Left ventricle myocardium superior (tissue), 1 donor: ENCODE data around the gene TXNRD2. TPM values are rescaled to one million over a fixed set of nuclear protein-coding genes. Genes with fewer than 3 reads are reported as not detected.

Source experiments
- ATAC-seq: fragments of 200-7000 bp; cut with Tn5 transposase; one replicate; pipeline ENCODE4 v1.9.1; 2020; ENCODE audit warnings: mild to moderate bottlenecking, moderate library complexity
- DNase-seq: peaks from one replicate; pipeline ENCODE4 v3.0.0-alpha.2; 2020
- intact Hi-C: fragments of 100-400 bp; cut with micrococcal nuclease; formaldehyde crosslinking; loops from one replicate; pipeline ENCODE4 v1.11.0; 2022
- total RNA-seq: library from RNA; stranded (reverse); fragmentation: NEBNext Ultra II Directional; extraction: Animal tissue kit (Norgen Biotek cat#: 25700); gene quantifications from one replicate; pipeline ENCODE4 v1.2.1, GENCODE V29; 2021
- donor health status: DM: no; HTN: yes; CAD: no; lungs with severe emphysema.

The TXNRD2 gene
- total RNA-seq, 1 donor from 2014 or later = 42.4 TPM

- intact Hi-C loops = loop anchor here (5.0 kb wide), 1 partner anchor 42 kb away; no protein-coding TSS in a partner anchor
- DNase-seq (no peak), ATAC-seq (peak; percentile 2)
Measured at GRCh38 chr22:19970031-19970478, 28.4 kb upstream of the TXNRD2 start.

DNA sequence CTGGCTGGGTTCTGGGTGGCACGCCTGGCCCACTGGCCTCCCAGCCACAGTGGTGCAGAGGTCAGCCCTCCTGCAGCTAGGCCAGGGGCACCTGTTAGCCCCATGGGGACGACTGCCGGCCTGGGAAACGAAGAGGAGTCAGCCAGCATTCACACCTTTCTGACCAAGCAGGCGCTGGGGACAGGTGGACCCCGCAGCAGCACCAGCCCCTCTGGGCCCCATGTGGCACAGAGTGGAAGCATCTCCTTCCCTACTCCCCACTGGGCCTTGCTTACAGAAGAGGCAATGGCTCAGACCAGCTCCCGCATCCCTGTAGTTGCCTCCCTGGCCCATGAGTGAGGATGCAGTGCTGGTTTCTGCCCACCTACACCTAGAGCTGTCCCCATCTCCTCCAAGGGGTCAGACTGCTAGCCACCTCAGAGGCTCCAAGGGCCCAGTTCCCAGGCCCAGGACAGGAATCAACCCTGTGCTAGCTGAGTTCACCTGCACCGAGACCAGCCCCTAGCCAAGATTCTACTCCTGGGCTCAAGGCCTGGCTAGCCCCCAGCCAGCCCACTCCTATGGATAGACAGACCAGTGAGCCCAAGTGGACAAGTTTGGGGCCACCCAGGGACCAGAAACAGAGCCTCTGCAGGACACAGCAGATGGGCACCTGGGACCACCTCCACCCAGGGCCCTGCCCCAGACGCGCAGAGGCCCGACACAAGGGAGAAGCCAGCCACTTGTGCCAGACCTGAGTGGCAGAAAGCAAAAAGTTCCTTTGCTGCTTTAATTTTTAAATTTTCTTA is 27.7 kb upstream of the TXNRD2 start:
- no peak for ATAC-seq
- intact Hi-C loops = no loop called here
- no peak for DNase-seq

DNA sequence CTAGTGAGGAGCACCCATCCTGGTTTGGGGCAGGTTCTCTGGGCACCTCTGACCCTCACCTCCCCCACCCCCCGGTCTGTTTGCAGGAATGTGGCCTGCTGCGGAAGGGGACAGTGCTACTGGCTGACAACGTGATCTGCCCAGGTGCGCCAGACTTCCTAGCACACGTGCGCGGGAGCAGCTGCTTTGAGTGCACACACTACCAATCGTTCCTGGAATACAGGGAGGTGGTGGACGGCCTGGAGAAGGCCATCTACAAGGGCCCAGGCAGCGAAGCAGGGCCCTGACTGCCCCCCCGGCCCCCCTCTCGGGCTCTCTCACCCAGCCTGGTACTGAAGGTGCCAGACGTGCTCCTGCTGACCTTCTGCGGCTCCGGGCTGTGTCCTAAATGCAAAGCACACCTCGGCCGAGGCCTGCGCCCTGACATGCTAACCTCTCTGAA is 26.9 kb upstream of the TXNRD2 start:
- ATAC-seq (no peak), DNase-seq (no peak)
- intact Hi-C loops = no loop called here

GRCh38 chr22:19967850-19968449 is 26.3 kb upstream of the TXNRD2 start:
- ATAC-seq (no peak), DNase-seq (no peak)
- intact Hi-C loops = no loop called here

- ATAC-seq (no peak), DNase-seq (no peak)
- intact Hi-C loops = no loop called here
Measured at GRCh38 chr22:19966908-19967750, 25.5 kb upstream of the TXNRD2 start.

DNA sequence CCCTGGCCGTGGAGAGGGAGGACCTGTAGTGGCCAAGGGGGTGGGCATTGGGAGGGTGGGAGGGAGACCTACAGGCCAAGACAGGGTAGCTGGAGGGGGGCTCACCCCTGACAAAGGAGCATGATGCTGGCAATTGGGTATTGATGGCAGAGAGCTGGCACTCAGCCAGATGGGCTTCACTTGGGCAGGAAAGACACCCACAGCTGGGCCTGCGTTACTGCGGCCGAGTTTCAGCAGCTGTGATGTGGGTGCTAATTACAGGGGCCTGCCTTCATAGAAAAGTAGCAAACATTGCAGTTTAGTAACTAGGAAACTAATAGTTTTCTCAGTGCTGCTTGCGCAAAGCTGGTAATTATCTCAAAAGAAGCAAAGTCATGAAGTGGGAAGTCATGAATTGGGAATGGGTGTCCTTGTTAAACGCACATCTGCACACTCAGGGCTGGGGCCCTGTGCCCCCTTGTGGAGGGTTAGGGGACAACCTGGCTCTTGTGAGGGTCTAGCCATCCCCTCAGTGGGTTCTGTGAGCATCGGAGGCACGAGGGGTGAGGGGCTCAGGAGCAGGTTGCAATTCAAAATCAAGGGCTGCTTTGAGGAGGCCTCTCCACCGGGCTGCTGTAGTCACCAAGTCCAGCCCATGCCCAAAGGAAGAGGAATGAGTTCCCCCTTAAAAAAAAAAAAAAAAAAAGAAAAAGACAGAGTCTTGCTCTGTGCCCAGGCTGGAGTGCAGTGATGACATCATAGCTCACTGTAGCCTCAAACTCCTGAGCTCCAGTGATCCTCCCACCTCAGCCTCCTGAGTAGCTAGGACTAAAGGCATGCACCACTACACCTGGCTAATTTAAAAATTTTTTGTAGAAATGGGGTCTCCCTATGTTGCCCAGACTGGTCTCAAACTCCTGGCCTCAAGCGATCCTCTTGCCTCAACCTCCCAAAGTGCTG is 24.4 kb upstream of the TXNRD2 start:
- intact Hi-C loops = no loop called here
- ATAC-seq (no peak), DNase-seq (no peak)

DNA sequence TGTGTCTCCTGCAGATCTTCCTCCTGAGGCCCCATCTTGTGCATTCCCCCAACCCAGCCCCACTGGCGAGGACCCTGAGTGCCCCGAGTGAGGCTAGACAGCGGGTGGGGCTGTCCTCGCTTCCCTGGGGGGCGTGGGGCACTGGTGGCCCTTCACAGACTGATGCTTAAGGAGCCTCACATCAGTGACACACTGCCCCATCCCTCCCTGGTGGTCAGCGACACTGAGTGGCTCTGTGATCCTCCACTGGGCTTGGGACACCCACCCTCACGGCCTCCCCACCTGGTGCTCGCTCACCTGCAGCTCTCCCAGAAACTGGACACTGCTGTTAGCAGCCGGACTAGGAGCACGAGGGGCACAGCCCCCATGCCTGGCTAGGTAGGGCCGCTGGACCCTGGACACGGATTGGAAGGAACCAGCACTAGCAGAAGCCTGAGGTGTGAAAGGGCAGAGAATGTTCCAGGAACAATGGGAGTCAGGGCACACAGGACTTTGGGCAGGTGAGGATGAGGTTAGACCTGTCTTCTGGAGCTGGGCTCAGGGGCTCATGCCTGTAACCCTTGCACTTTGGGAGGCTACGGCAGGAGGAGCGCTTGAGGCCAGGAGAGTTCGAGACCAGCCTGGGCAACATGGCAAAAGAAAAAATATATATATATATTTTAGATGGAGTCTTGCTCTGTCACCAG is 23.2 kb upstream of the TXNRD2 start:
- intact Hi-C loops = no loop called here
- ATAC-seq = no peak
- no peak for DNase-seq

GRCh38 chr22:19963863-19964642 is 22.4 kb upstream of the TXNRD2 start:
- ATAC-seq (no peak), DNase-seq (no peak)
- intact Hi-C loops = no loop called here

DNA sequence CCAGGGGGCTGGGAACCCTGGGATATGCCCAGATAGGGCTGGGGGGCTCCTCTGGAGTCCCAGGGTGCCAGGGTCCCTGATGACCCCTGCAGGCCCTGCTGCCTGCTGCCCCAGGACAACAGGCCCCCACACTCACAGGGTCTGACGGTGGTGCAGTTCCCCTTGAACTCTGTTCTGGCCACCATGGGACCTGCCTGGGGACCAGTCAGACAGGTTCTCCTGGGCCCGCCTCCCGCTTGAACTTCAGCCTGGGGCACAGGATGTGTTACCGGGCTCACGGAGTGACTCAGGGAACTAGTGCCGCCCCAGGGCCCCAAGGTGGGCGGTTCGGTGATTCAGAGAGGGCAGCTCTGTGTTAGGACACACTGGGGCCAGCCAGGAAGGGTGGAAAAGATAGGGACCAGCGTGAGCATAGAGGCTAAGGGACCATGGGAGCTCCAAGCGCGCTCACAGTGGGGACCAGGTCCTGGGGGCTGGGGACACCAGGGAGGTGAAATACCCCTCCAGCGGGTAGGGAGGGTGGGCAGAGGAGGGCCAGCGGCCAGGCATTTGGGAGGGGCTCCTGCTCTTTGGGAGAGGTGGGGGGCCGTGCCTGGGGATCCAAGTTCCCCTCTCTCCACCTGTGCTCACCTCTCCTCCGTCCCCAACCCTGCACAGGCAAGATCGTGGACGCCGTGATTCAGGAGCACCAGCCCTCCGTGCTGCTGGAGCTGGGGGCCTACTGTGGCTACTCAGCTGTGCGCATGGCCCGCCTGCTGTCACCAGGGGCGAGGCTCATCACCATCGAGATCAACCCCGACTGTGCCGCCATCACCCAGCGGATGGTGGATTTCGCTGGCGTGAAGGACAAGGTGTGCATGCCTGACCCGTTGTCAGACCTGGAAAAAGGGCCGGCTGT is 21.5 kb upstream of the TXNRD2 start:
- ATAC-seq = no peak
- intact Hi-C loops = no loop called here
- peak; percentile 35 for DNase-seq

DNA sequence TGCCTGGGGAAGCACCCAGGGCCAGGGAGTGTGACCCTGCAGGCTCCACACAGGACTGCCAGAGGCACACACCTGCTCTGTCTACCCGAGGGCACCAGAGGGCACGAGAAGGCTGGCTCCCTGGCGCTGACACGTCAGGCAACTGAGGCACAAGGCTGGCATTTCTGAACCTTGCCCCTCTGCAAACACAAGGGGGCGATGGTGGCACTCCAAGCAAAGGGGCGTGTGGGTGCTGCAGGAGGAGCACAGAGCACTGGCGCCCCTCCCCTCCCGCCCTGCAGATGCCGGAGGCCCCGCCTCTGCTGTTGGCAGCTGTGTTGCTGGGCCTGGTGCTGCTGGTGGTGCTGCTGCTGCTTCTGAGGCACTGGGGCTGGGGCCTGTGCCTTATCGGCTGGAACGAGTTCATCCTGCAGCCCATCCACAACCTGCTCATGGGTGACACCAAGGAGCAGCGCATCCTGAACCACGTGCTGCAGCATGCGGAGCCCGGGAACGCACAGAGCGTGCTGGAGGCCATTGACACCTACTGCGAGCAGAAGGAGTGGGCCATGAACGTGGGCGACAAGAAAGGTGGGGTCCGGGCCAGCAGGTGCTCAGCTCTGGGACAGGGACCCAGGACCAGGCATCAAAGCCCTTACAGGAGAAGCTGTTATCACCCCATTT is 20.8 kb upstream of the TXNRD2 start:
- intact Hi-C loops = no loop called here
- peak; percentile 39 for ATAC-seq
- peak; percentile 73 for DNase-seq

GRCh38 chr22:19961868-19962245 is 20.2 kb upstream of the TXNRD2 start:
- no peak for ATAC-seq

DNA sequence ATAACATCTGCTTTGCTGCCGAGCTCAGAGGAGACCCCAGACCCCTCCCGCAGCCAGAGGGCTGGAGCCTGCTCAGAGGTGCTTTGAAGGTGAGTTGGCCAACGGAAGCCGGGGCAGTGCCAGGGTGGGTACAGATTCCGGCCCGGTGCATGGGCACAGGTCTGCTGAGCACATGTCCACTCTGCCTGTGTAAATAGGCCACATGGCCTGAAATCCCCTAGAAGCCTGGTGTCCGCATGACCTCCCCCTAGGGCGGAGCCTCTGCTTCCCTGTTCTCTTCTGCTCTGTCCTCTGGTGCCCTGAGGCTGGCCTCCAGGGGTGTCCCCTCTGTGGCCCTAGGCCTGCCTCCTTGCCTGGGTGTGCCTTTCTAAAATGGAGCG is 19.6 kb upstream of the TXNRD2 start:
- DNase-seq = peak; percentile 29
- intact Hi-C loops = no loop called here

More at GRCh38 chr22:19961868-19962245, 20.2 kb upstream of the TXNRD2 start:
- intact Hi-C loops = no loop called here
- peak; percentile 24 for DNase-seq

GRCh38 chr22:19960491-19961200 is 19.0 kb upstream of the TXNRD2 start:
- intact Hi-C loops = no loop called here
- DNase-seq = peak; percentile 23
- ATAC-seq = no peak

More for the DNA sequence above, 19.6 kb upstream of the TXNRD2 start:
- ATAC-seq = no peak

DNA sequence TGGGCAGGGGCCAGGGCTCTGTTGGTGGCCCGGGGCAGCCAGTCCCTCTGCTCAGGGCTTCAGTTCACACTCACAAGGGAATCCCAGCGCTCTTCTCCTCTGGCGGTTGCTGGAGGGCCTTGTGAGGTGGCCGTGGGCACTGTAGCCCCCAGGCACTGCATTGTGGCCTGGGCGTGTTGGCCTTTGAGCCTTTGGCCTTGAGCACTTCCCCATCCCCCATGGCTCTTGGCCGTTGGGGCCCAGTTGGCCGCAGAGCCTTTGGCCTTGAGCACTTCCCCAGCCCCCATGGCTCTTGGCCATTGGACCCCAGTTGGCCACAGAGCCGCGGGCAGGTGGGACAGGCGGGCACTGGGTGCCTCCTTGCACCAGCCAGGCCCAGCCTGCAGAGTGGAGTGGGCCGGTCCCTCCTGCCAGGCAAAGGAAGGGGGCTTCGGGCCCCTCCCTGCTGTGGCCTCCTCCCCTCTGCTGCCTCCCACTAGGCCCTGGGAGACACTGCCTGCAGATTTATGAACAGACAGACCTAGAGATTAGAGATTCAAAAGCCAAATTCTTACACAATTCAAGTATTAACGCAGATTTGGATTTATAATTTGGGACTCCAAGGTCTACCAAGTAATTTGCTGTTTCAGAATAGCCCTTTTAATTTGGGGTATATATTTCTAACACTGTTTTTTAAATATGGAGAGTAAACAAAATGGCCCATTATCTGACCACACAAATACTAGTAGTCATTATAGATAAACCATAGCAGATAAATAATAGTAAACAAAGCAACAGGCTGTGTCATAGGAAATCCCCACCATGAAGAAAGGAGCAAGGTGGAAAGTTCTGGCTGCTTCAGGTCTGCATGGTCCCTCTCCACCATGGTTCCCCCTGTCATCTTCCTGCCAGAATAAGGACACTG is 18.2 kb upstream of the TXNRD2 start:
- DNase-seq = peak; percentile 35
- intact Hi-C loops = no loop called here
- ATAC-seq = peak; percentile 19
